Activated T-helper 9 cell treated with anti-CD3 and anti-CD28 coated beads, Interleukin-2, amount 50 U/mL, for 16 hours (primary cell): ENCODE results near the gene CHID1.
A peak's percentile ranks its signal among the peaks of the same experiment; 100 is the strongest.

ENCODE experiments used
- DNase-seq: peaks from one replicate; pipeline ENCODE4 v3.0.0-alpha.2; 2020; ENCODE audit warnings: low read depth

Gene CHID1

GRCh38 chr11:910589-911030 is at the start of gene CHID1:
TSS of gene CHID1 (minus strand) at chr11:910810. CDS start at chr11:904816, 5,994 bp downstream.
- DNase-seq, result peak; percentile 78

- no peak for DNase-seq
Measured at GRCh38 chr11:959608-960007, 49.0 kb upstream of the CHID1 start.

- DNase-seq, result no peak
Measured at GRCh38 chr11:959027-959426, 48.4 kb upstream of the CHID1 start.

GRCh38 chr11:958101-958500 is 47.5 kb upstream of the CHID1 start:
- DNase-seq, result no peak

- no peak for DNase-seq
Measured at GRCh38 chr11:957212-957920, 46.8 kb upstream of the CHID1 start.

- DNase-seq, result no peak
Measured at GRCh38 chr11:955154-956063, 44.8 kb upstream of the CHID1 start.

- no peak for DNase-seq
Measured at GRCh38 chr11:954392-955153, 44.0 kb upstream of the CHID1 start.

- DNase-seq, result no peak
Measured at GRCh38 chr11:953512-953911, 42.9 kb upstream of the CHID1 start.

- no peak for DNase-seq
Measured at GRCh38 chr11:952406-953385, 42.1 kb upstream of the CHID1 start.

GRCh38 chr11:951507-951906 is 40.9 kb upstream of the CHID1 start:
- DNase-seq, result no peak

- DNase-seq, result no peak
Measured at GRCh38 chr11:947744-948143, 37.1 kb upstream of the CHID1 start.

- no peak for DNase-seq
Measured at GRCh38 chr11:945986-946385, 35.4 kb upstream of the CHID1 start.

- DNase-seq, result no peak
Measured at GRCh38 chr11:944711-945470, 34.3 kb upstream of the CHID1 start.

GRCh38 chr11:942823-943222 is 32.2 kb upstream of the CHID1 start:
- DNase-seq, result no peak

- no peak for DNase-seq
Measured at GRCh38 chr11:940496-941135, 30.0 kb upstream of the CHID1 start.

- DNase-seq, result no peak
Measured at GRCh38 chr11:937841-938261, 27.2 kb upstream of the CHID1 start.

- DNase-seq, result no peak
Measured at GRCh38 chr11:936199-936598, 25.6 kb upstream of the CHID1 start.

- no peak for DNase-seq
Measured at GRCh38 chr11:934527-934926, 23.9 kb upstream of the CHID1 start.

- DNase-seq, result no peak
Measured at GRCh38 chr11:933936-934335, 23.3 kb upstream of the CHID1 start.
